BJ (cell line): ENCODE results near the gene IMPDH2. TPM values are rescaled to one million over a fixed set of nuclear protein-coding genes. Genes with fewer than 3 reads are reported as not detected.
A peak's percentile ranks its signal among the peaks of the same experiment; 100 is the strongest.

Source experiments
- CTCF ChIA-PET: fragments of 350-600 bp; formaldehyde crosslinking; extraction: SDS; loops from one replicate; lab custom pipeline; 2021; ENCODE audit warnings: antibody characterized with exemption, inconsistent platforms; lab: Yijun Ruan, JAX
- POLR2A ChIA-PET: fragments of 300-600 bp; sonication (Branson Sonifier 250); formaldehyde crosslinking; extraction: SDS; loops from one replicate; lab custom pipeline; 2021; ENCODE audit warnings: antibody characterized with exemption; lab: Charles Lee
- DNase-seq: peaks from one replicate; pipeline ENCODE4 v3.0.0-alpha.2; 2011; ENCODE audit warnings: low read depth
- H3K27me3 ChIP-seq: 2 replicates; pipeline ENCODE4 v1.6.0; 2011; ENCODE audit warnings: low read length; ENCODE audit not compliant: control insufficient read depth, insufficient read depth
- H3K36me3 ChIP-seq: 2 replicates; pipeline ENCODE4 v1.5.1; 2011; ENCODE audit warnings: low read length; ENCODE audit not compliant: control insufficient read depth, insufficient read depth
- H3K4me3 ChIP-seq: 2 replicates; pipeline ENCODE4 v1.5.1; 2011; ENCODE audit warnings: low read depth, mild to moderate bottlenecking, control low read depth, low read length
- CTCF ChIP-seq: IDR thresholded peaks from 2 replicates; pipeline ENCODE4 v1.5.1; 2011; ENCODE audit warnings: low read depth, mild to moderate bottlenecking, control low read depth, inconsistent platforms, low read length, moderate library complexity; ENCODE audit not compliant: insufficient read depth
- polyA plus RNA-seq: library from polyadenylated mRNA; depleted of rRNA; stranded (reverse); fragments of >200 nt; gene quantifications from 2 replicates; pipeline ENCODE4 v1.2.3, GENCODE V29; 2011

IMPDH2 gene
- polyA plus RNA-seq, 1 experiment, result 395 TPM

DNA sequence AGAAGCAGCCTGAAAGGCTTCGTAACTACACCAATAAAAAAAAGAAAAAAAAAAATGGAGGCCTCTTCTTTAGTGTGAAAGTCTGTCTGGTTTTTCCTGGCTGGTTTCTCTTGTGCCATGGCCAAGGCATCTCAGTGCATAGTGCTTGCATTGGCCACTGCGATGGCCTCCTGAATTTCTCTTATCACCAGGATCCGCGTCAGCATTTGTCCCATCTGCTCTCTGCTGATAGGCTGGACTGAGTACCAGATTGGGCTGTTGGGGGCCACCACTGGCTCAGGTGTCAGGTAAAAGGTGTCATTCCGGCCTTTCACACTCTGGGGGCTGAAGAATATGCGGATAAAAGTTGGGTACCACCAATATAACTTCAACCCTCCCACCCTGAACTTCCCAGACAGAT, 1.1 kb upstream of the IMPDH2 start:
- no peaks in the 10 kb centered on the region for H3K27me3 ChIP-seq
- no peak for TF ChIP-seq CTCF
- ChIA-PET CTCF (interaction anchor here (0.7 kb wide), 2 partner anchors 8 to 41 kb away, joined by 3 to 4 read pairs; partner anchors contain the start of gene NDUFAF3), POLR2A (no interaction called here)
- no peak overlapping the region for H3K4me3 ChIP-seq
- DNase-seq, result no peak
- H3K36me3 ChIP-seq, result peaks cover 38% of the 10 kb centered on the region

DNA sequence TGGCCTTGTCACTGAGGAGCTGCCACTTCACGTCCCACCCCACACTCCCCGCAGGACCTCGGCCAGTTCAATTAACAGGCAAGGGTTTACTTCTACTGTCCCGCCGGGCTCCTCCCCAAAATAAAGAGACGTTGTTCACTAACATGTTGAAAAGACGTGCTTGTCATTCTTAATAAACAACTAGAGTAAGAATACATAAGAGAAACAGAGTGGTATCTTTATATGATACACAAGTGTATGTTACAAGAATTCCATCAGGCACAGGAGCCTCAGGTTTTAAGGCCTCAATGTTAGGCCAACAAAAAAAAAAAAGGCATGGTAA, 326 bp upstream of the IMPDH2 start:
- no peak for TF ChIP-seq CTCF
- no peaks in the 10 kb centered on the region for H3K27me3 ChIP-seq
- ChIA-PET CTCF (interaction anchor here (1.0 to 1.2 kb wide), 2 partner anchors 40 to 42 kb away, joined by 3 to 6 read pairs; partner anchors contain the start of gene P4HTM), POLR2A (interaction anchor here (0.7 to 1.3 kb wide), 4 partner anchors 8 to 40 kb away, joined by 3 to 6 read pairs (median 4); partner anchors contain the start of gene WDR6)
- H3K4me3 ChIP-seq, result no peak overlapping the region
- DNase-seq, result no peak
- peaks cover 41% of the 10 kb centered on the region for H3K36me3 ChIP-seq

GRCh38 chr3:49028298-49028672, 913 bp downstream of the IMPDH2 start:
- Histone ChIP-seq H3K36me3 (peaks cover 45% of the 10 kb centered on the region), H3K27me3 (no peaks in the 10 kb centered on the region), H3K4me3 (peak overlapping the region; percentile 75)
- DNase-seq, result no peak
- POLR2A ChIA-PET, result interaction anchor here (0.6 kb wide), 1 partner anchor 903 kb away, joined by 4 read pairs; no protein-coding TSS in a partner anchor
- TF ChIP-seq CTCF, result no peak
- CTCF ChIA-PET, result no interaction called here

GRCh38 chr3:49027634-49028033, 1.6 kb downstream of the IMPDH2 start:
- no peak for TF ChIP-seq CTCF
- Histone ChIP-seq H3K4me3 (no peak overlapping the region), H3K36me3 (peaks cover 43% of the 10 kb centered on the region), H3K27me3 (no peaks in the 10 kb centered on the region)
- POLR2A ChIA-PET, result no interaction called here
- DNase-seq, result no peak
- CTCF ChIA-PET, result no interaction called here

DNA sequence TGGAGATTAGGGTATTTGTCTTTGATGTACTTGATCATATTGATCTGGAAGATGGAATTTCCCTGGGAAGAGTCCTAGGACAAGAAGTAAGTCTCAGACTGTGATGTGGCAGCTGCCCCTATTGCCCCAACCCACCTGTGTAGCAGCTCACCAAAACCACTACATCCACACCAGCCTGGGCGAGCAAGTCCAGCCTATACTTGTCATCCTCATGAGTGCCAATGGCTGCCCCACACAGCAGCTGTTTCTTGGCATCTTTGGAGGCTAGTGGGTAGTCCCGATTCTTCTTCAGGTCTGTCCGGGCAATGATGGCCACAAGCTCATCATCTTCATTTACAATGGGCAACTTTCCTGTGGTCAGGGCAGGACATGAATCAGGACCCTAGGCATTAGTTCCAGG, 2.7 kb downstream of the IMPDH2 start:
- DNase-seq, result no peak
- CTCF ChIA-PET, result no interaction called here
- H3K4me3 ChIP-seq, result no peak overlapping the region
- H3K27me3 ChIP-seq, result no peaks in the 10 kb centered on the region
- no peak for TF ChIP-seq CTCF
- POLR2A ChIA-PET, result interaction anchor here (0.5 kb wide), 1 partner anchor 466 kb away, joined by 9 read pairs; no protein-coding TSS in a partner anchor
- peaks cover 38% of the 10 kb centered on the region for H3K36me3 ChIP-seq
